GM13976 (cell line): ENCODE data around the gene PARD3.

ENCODE experiments used
- DNase-seq: peaks from one replicate; pipeline ENCODE4 v3.0.0; 2012; ENCODE audit warnings: low spot score
- in situ Hi-C: fragments of 300-500 bp; cut with MboI; formaldehyde crosslinking; loops from one replicate; pipeline ENCODE4 v1.12.0; 2022; ENCODE audit warnings: low sequenced_read_pairs, mixed read lengths, inconsistent platforms; ENCODE audit not compliant: unreplicated experiment
- TF ChIP-seq, protein P1 (sequence below): IDR thresholded peaks from 2 replicates; pipeline ENCODE4 v1.5.1; 2012; ENCODE audit warnings: borderline replicate concordance, mild to moderate bottlenecking; ENCODE audit not compliant: insufficient read depth; ENCODE audit errors: extremely low read depth, missing control alignments, control extremely low read depth

The PARD3 gene

DNA sequence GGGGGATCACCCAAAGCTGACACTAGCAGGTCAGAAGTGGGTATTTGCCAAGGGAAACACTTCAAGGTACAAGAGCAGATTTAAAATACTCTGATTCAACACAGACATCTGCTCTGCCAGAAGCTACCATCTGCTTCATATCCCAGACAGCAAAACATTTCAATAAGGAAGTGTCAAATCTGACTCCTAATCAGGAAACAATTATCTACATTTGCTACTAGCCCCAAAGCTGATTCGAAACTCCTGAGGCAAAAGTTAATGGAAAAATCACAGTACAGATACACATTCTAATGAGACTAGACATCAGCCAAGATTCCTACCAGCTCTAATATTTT lies 48.9 kb downstream of the PARD3 start:
- no peak for DNase-seq
- TF ChIP-seq, protein P1, sequence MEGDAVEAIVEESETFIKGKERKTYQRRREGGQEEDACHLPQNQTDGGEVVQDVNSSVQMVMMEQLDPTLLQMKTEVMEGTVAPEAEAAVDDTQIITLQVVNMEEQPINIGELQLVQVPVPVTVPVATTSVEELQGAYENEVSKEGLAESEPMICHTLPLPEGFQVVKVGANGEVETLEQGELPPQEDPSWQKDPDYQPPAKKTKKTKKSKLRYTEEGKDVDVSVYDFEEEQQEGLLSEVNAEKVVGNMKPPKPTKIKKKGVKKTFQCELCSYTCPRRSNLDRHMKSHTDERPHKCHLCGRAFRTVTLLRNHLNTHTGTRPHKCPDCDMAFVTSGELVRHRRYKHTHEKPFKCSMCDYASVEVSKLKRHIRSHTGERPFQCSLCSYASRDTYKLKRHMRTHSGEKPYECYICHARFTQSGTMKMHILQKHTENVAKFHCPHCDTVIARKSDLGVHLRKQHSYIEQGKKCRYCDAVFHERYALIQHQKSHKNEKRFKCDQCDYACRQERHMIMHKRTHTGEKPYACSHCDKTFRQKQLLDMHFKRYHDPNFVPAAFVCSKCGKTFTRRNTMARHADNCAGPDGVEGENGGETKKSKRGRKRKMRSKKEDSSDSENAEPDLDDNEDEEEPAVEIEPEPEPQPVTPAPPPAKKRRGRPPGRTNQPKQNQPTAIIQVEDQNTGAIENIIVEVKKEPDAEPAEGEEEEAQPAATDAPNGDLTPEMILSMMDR, result no peak
- in situ Hi-C loops, result no loop called here

DNA sequence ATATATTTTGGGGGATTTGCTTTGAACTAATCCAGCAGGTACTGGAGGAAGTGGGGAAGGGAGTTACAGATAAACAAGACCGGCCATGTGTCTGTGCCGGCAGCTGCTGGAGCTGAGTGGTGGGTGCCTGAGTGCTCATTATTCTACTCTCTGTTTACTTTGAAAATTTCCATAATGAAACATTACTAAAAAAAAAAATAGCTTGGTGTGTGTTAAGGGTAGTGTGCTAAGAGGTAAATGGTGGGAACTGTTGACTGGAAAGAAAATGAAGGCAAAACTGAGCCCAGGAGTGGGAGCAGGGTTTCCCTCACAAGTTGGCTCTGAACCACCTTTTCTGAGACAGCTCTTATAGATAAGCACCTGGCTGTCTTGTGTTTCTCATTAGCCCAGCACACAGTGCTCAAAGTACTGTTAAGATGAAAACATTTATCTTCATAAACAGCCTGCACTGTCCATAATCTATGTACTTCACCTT lies 50.6 kb downstream of the PARD3 start:
- in situ Hi-C loops, result no loop called here
- no peak for DNase-seq
- TF ChIP-seq, protein P1, result no peak

DNA sequence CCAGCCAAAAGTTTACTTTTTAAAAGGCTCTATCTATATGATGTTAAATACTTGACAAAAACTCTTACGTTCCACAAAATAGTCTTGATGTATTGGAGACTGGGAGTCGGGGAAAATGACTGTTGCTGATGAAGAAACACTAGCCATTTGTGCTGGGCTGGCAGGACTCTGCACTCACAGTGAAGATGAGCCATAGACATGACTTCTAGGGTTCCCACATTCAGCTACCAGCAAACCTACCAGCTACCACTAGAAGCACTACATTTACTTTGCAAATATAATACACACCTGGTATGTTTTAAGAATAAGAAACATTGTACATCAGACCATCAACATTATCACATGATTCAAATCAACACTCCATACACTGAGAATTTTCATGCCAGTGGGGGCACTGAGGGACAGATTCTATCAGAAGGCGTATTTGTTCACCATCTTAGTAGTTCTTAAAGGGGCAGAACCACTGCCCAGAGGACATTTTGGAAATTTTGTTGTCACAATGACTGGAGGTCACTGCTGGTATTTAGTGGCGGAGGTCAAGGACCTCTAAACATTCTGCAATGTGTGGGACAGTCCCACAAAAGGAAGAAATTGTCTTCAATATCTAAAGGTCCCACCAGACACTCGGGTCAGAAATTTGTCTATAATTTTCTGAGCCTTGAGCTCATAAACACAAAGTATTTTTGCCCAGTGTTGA lies 52.3 kb downstream of the PARD3 start:
- TF ChIP-seq, protein P1, result no peak
- no peak for DNase-seq
- in situ Hi-C loops, result no loop called here

DNA sequence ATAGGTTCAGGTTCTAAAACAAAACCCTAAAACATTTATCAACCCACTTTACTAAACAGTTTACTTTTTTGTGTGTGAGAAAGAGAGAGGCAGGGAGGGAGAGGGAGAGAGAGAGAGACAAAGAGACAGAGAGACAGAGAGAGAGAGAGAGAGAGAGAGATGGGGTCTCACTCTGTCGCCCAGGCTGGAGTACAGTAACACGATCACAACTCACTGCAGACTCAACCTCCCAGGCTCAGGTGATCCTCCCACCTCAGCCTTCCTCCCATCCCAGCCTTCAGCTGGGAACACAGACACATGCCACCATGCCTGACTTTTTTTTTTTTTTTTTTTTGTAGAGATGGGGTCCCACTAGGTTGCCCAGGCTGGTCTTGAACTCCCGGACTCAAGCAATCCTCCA lies 52.9 kb downstream of the PARD3 start:
- TF ChIP-seq, protein P1, result no peak
- in situ Hi-C loops, result no loop called here
- DNase-seq, result no peak

DNA sequence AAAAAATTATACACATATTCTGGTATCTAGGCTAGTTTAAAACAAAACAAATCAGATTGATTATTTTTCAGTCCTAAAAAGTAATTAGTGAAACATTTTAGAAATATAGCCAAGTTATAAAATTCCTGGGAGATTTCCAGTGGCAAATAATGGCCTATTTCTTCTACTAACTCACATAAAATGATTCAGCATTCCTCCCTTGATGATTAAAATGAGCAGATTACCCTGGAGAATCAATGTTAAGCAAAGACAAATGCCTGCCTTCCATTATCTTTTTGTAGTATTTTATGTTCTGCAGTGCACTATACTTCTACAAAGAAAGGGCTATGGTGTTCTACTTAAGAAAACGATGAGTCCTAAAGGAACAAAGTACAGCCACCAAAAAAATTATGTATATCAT lies 53.6 kb downstream of the PARD3 start:
- in situ Hi-C loops, result no loop called here
- no peak for DNase-seq
- TF ChIP-seq, protein P1, result no peak

DNA sequence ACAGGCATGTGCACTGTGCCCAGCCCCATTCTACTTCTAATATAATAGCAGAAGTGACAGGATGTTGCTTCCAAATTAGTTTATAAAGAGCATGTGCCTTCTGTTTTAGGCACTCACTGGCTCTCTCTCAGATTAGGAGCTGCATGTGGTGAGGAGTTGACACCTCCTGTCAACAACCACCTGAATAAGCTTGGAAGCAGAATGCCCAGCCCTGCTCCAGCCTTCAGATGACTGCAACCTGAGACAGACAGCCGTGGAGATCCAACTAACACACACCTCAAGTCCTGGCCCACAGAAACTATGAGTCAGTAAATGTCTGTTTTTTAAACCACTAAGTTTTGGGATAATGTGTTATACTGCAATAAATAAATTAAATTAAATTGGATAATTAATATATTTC lies 54.5 kb downstream of the PARD3 start:
- TF ChIP-seq, protein P1, result no peak
- in situ Hi-C loops, result no loop called here
- no peak for DNase-seq
